Medulla oblongata (tissue), 1 donor: ENCODE measurements around the gene HMX2.
A peak's percentile ranks its signal among the peaks of the same experiment; 100 is the strongest.

Experiments used
- DNase-seq: peaks from one replicate; pipeline ENCODE4 v3.0.0-alpha.2; 2015; ENCODE audit errors: extremely low spot score

Gene HMX2, protein sequence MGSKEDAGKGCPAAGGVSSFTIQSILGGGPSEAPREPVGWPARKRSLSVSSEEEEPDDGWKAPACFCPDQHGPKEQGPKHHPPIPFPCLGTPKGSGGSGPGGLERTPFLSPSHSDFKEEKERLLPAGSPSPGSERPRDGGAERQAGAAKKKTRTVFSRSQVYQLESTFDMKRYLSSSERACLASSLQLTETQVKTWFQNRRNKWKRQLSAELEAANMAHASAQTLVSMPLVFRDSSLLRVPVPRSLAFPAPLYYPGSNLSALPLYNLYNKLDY

DNA sequence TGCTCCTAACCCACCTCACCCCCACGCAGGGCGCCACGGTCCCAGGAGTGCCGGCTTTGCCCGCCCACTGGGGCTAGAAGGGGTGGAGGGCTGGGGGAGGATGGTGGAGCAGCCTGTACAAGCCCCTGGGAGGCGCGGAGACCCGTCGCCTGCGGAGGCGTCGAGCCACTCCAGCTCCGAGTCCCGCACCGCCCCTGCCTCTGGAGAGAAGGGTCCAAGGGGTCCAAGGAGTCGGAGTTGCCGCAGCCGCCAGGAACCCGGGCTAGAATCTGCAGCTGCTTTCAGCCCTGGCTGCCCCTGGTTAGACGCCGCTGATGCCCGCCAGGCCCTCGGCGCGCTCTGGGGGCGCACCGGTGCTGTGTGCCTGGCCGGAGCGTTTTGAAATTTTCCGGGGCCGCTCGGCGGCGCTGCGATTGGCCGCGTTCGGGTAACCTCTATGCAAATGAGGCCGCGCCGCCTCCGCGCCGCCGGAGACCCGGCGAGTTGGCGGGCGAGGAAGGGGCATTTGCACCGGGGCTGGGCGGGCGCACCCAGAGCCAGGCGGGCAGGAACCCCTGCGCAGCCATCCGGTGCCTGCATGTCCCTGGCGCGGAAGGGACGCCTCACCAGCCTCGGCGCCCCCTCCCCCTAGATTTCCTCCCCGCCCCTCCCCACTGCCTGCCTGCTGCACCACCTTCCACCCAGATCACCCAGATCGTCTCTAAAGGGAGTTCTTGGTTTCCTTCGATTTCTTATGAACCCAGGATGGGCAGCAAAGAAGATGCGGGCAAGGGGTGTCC lies at the start of gene HMX2:
Gene HMX2, plus strand, starts transcription at position 502 of the 779 bp plus-strand sequence. Its CDS starts 243 bp downstream, at position 745.
- no peak for DNase-seq

DNA sequence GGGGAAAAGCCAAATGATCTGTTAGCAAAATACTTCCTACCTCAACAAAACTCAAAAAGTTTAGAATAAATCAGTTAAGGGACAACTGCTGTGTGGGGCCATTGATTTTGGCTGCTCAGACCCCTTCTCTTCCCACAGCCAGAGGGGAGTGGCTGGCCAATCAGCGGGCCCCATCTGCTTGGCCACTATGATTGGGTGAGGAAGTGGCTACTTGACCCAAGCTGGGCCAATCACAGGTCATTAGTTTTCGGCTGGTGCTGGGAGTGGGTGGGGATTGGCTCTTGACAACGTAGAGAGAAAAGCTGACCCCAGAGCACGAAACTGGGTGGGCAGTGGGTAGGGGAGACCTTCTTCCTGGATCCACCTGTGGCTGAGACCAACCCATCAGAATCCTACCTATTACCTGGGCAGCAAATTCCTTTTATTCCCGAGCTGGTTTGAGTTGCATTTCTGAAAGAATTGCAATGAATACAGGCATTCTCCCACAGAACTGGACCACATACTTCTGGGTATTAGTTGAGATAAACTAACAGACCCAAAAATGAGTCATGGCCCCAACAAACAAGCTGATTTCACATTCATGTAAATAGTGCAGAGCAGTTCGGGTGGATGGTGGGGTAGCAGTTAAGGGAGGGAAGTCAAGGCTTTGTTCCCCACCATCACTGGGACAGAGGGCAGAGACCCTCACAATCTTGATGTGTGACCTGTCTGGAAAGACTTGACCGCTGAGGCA lies 47.7 kb upstream of the HMX2 start:
- no peak for DNase-seq

DNA sequence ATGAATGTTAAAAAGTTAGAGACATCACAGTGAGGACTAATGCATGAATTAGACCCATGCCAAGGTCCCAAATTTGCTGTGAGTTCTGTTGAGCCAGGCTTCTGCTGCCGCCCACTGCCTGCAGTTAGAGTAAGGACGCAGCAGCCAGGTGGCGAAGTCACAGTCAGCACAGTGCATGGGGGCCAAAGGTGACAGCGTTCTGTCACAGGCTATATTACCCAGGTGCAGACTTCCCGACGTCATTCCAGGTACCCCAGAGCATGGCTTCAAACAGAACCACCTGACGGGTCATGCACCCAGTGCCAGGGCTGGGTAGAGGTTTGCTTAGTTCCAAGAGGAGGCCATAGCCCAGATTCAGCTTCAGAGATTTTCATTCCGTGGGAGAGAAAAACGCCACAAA lies 46.1 kb upstream of the HMX2 start:
- DNase-seq, result no peak

GRCh38 chr10:123102673-123103072 lies 45.3 kb upstream of the HMX2 start:
- no peak for DNase-seq

GRCh38 chr10:123103944-123104343 lies 44.0 kb upstream of the HMX2 start:
- no peak for DNase-seq

- no peak for DNase-seq
These were observed 38.5 kb upstream of the HMX2 start for GRCh38 chr10:123109466-123109865.

GRCh38 chr10:123117644-123118417 lies 30.1 kb upstream of the HMX2 start:
- DNase-seq, result no peak

- DNase-seq, result no peak
These were observed 28.9 kb upstream of the HMX2 start for GRCh38 chr10:123119081-123119480.

DNA sequence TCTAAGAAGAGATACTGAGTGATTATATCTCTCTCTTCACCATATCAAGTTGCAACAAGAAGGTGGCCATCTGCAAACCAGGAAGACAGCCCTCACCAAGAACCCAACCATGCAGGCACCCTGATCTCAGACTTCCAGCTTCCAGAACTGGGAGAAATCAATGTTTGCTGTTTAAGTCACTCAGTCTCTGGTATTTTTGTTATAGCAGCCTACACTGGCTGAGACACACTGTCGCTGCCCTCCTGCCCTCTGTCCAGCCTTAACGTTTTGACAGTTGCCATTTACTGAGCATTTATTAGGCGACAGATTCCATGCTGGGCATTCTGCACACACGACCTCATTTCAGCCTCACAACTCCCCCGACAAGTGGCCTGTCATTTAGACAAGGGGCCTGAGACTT lies 21.7 kb upstream of the HMX2 start:
- DNase-seq, result no peak

- DNase-seq, result no peak
These were observed 18.2 kb upstream of the HMX2 start for GRCh38 chr10:123129618-123130271.

GRCh38 chr10:123132576-123133477 lies 15.1 kb upstream of the HMX2 start:
- peak; percentile 90 for DNase-seq

DNA sequence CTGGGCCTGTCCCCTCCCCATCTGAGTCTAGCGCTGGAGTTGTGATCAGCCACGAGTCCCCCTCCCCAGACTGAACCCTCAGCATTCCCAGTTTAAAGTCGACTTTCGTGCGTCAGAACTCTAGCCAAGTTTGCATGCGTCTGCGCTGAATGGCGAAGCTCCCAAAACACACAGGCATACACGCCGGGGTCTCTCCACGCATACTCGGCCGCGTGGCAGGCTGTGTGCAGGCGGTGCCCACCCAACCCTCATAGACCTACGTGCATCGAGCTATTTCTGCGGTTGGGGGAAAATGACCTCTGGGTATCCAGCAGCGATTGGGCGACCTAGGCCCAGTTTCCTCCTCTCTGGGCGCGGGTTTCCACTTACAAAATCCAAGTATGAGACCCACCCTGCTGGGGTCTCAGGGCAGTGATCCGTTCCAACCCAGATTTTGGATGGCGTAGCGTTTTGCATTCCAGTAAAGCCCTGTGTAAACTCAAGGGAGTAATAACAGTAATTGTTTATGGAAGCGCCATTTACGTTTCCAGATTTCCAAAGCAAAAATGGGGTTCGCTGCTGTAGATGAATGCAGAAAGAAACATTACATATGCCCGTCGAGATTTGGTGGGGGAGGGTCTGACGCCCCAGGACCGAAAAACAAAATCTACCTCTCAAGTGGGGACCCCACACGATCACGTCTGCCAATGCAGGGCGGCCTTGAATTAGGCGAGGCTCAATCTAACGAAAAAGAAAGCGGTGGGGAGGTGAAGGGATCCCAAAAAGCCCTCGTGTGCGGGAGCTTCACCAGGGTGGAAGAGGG lies 14.2 kb upstream of the HMX2 start:
- DNase-seq, result no peak

GRCh38 chr10:123134343-123134914 lies 13.5 kb upstream of the HMX2 start:
- DNase-seq, result no peak

DNA sequence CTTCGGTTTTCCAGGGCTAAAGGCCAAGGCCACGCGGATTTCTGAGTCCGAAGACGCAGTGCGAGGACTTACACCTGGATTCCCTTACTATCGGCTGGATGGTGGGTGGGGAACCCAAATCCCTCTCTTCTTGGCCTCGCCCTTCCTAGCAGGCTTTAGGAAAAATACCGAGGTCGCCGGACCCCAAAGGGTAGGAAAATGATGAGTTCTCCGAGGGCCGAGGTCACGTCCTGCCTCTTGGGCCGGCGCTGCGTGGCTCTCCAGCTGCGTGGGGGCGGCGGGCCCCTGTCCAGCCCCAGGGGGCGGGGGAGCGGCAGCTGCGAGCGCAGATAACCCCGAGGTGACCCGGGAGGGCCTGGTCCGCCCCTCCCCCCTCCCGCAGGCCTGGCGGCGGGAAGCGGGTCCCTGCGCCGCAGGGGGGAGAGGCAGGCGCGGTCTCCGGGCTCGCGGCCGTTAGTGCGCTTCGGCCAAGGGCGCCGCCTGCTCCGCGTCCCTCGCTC lies 13.0 kb upstream of the HMX2 start:
- DNase-seq, result no peak

- no peak for DNase-seq
These were observed 12.4 kb upstream of the HMX2 start, which contains the start of gene HMX3 for GRCh38 chr10:123135415-123136141. Gene HMX3 (plus strand): TSS chr10:123135970. CDS start chr10:123136051, 81 bp downstream.

GRCh38 chr10:123136221-123136805 lies 11.6 kb upstream of the HMX2 start:
- no peak for DNase-seq

DNA sequence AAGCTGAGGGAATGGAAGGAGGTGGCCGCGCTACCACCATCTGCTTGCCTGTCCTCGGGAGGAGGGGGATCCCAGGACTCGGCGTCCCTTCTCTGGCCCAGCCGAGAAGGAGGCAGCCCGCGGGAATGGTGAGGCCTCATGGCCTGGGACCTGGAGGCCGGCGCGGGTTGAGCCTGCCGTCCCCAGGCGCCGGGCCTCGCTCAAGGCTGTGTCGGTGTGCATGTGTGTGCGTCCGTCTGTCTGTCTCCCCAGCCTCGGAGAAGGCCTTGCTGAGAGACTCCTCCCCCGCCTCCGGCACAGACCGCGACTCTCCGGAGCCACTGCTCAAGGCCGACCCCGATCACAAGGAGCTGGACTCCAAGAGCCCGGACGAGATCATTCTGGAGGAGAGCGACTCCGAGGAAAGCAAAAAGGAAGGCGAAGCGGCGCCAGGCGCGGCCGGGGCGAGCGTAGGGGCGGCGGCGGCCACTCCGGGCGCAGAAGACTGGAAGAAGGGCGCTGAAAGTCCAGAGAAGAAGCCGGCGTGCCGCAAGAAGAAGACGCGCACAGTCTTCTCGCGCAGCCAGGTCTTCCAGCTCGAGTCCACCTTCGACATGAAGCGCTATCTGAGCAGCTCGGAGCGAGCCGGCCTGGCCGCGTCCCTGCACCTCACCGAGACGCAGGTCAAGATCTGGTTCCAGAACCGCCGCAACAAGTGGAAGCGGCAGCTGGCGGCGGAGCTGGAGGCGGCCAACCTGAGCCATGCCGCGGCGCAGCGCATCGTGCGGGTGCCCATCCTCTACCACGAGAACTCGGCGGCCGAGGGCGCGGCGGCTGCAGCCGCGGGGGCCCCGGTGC lies 10.9 kb upstream of the HMX2 start:
- no peak for DNase-seq
